GM23248 (cell line): ENCODE results near the gene INAFM2.

Experiments
- EZH2 ChIP-seq: fragments of 200-600 bp; sonication (generic); IDR thresholded peaks from 2 replicates; pipeline ENCODE4 v1.6.1; 2018; ENCODE audit warnings: antibody characterized with exemption, mild to moderate bottlenecking; ENCODE audit not compliant: insufficient read depth, poor library complexity, severe bottlenecking
- EZH2phosphoT487 ChIP-seq: fragments of 200-600 bp; sonication (generic); IDR thresholded peaks from 2 replicates; pipeline ENCODE4 v1.6.1; 2018; ENCODE audit warnings: antibody characterized with exemption, moderate library complexity, mild to moderate bottlenecking, low read depth; ENCODE audit not compliant: insufficient read depth

DNA sequence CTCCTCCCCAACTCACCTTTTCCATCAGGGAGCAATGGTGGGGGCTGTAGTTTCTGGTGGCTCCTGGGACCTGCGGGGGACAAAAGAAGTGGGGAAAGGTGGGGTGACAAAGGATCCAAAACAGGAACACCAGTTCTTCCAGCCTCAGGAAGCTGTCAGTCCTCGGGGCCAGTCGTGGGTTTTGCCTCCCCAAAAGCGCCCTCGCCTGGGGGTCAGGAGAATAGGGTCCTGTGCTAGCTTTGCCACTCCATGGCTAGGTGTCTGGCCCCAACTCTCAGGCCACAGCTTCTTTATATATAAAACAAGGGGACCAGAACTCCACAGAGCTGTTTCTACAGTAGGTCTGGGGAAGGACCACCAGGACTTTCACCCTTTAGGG is 13.2 kb downstream of the INAFM2 start:
- no peak for TF ChIP-seq EZH2phosphoT487
- TF ChIP-seq EZH2 = no peak
